GM21825 (cell line): ENCODE measurements around the gene LVRN.
"Not testable (repeated sequence)": the region's sequence is repeated elsewhere in the genome, so short reads cannot be mapped to it uniquely, and the experiment has no call there.

Source experiments
- ATAC-seq: cut with Tn5 transposase; IDR thresholded peaks from one replicate; pipeline ENCODE4 v1.9.1; 2021; ENCODE audit warnings: mild to moderate bottlenecking, moderate library complexity; ENCODE audit not compliant: unreplicated experiment

Gene LVRN, protein sequence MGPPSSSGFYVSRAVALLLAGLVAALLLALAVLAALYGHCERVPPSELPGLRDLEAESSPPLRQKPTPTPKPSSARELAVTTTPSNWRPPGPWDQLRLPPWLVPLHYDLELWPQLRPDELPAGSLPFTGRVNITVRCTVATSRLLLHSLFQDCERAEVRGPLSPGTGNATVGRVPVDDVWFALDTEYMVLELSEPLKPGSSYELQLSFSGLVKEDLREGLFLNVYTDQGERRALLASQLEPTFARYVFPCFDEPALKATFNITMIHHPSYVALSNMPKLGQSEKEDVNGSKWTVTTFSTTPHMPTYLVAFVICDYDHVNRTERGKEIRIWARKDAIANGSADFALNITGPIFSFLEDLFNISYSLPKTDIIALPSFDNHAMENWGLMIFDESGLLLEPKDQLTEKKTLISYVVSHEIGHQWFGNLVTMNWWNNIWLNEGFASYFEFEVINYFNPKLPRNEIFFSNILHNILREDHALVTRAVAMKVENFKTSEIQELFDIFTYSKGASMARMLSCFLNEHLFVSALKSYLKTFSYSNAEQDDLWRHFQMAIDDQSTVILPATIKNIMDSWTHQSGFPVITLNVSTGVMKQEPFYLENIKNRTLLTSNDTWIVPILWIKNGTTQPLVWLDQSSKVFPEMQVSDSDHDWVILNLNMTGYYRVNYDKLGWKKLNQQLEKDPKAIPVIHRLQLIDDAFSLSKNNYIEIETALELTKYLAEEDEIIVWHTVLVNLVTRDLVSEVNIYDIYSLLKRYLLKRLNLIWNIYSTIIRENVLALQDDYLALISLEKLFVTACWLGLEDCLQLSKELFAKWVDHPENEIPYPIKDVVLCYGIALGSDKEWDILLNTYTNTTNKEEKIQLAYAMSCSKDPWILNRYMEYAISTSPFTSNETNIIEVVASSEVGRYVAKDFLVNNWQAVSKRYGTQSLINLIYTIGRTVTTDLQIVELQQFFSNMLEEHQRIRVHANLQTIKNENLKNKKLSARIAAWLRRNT

DNA sequence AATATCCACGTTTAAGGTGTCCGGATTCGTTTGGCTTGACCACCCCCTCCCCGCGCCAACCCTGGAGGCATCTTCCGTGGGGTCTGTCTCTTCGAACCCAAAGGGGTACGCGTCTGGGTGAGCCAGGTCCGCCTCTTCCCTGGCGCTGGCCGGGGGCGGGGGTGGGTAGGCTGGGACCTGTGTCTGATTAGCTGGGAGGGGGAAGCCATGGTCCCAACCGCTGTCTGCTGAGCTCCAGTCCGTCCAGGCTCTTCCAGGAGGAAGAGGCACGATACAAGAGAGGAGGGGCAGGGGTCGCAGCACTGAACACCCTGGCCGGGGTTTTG lies at the start of gene LVRN:
Gene LVRN, plus strand, starts transcription at position 237 of the 326 bp plus-strand sequence. CDS start 143 bp downstream, outside the sequence.
- no peak for ATAC-seq

DNA sequence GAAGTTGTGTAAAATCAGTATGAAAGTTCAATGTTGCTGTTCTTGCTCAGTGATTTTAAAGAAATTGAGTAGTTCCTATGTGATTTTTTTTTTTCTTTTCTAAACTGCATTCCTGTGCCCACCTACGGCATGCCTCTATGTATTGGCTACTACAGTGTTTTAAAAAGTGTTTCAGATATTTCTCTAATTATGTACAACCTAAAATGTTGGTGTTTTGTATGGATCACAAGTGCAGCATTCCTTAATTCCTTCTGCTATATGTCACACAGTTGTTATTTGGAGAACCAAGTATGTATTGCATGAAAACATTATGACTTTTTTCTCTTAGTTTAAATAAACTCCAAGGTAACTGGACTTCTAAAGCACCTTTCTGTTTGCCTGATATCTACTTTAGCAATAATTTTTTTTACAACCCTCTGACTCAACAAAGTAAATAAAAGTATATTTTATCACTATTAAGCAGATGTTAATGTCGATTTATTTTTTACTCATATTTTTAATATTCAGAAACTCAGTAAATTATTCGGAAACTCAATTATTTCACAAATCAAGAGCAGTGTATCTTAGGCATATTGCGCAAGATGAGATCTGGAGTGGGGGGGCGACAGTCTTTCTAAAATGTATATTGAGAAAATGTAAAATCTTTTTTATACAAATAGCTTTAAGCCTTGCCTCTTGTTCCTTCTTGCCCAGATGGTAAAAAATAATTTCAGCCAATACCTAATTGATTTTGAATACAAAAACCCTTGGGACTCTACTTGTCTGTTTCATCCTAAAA lies 48.5 kb upstream of the LVRN start:
- not testable (repeated sequence) for ATAC-seq

DNA sequence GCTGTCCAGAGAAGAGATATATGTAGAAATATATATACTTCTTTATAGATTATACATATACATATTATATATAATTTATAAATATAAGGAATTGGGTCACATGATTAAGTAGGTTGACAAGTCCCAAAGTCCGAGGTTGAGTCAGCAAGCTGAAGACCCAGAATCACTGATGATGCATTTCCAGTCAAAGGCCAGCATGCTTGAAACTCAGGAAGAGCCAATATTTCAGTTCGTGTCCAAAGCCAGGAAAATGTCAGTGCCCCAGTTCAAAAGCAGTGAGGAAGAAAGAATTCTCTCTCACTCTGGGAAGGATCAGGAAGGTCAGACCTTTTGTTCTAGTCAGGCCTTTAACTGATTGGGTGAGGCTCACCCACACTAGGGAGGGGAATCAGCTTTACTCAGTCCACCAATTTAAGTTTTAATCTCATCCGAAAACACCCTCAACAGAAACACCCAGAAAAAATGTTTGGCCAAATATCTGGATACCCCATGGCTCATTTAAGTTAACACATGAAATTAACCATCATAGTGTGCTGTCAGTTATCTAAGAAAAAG lies 42.0 kb upstream of the LVRN start:
- ATAC-seq, result no peak

GRCh38 chr5:115928578-115929407 lies 33.5 kb upstream of the LVRN start:
- not testable (repeated sequence) for ATAC-seq

DNA sequence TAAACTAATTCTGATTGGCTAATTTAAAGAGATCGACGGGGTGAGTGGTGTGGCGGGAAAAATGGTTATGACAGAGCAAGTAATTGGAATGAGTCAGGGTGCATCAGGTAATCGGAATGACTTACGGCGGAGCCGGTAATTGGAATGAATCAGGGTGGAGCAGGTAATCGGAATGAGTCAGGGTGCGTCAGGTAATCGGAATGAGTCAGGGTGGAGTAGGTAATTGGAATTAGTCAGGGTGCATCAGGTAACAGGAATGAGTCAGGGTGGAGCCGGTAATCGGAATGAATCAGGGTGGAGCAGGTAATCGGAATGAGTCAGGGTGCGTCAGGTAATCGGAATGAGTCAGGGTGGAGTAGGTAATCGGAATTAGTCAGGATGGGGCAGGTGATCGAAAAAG lies 32.1 kb upstream of the LVRN start:
- not testable (repeated sequence) for ATAC-seq

DNA sequence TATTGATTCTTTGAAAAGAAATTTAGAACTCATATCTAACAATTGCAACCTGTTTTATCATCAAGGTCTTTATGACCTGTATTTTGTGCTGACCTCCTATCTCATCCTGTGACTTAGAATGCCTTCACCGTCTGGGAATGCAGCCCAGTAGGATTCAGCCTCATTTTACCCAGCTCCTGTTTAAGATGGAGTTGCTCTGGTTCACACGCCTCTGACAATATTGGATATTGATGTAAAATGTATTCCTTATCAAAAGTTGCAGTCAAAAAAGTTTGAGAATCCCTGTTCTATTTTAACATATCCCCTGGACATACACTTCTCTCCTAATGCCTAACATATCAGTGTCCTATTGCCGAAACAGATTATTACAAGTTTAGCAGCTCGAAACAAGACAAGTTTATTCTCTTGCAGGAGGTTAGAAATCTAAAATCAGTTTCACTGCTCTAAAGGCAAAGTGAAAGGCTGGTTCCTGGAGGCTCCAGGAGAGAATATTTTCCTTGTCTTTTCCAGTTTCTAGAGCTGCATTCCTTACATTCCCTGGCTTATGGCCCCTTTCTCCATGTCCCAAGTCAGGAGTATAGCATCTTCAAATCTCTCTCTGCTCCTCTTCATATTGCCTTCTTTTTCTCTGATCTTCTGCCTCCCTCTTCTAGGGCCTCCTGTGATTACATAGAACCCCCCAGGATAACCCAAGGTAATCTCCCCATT lies 31.5 kb upstream of the LVRN start:
- no peak for ATAC-seq

DNA sequence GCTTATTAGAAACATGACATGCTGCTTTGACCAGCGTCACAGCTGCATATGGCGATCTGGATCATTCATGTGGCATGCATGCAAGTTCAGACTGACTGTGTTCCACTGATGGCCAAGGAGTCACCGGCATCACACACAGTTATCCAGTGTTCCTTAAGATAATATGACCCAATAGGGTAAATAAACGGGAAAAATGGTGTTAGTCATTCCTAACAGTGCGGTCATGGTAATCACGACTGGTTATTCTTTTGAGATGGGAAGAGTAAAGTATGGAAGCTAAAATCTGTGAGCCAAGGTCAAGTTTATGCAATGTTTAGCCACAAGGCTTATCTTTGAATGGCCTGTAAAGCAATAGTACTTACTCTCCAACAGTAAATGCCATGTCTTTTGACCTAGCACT lies 29.3 kb upstream of the LVRN start:
- ATAC-seq, result no peak

DNA sequence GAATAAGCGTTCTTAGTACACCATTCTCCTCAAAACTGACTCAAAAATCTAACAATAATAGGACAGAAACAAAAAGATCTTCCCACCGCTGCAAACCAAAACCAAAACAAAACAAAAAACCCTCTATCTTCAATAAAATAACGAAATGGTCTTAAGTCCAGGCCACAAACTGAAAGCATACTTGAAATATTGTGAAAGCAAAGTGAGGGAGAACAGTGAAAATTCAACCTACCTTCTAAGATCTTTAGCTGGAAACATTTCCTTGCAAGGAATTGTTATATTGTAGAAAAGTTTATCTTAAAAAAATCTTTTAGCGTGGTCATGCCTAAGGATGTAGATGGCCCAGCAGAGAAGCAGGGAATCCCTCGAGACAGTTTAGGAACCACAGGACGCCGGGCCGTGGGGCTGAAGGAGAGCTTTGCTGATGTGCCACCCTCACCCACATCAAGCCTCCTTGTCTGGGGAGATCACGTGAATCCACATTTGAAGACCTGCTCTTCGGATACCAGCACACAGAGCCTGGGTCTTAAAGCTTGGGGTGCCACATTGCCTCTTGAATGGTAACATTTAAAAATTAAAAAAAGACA lies 27.8 kb upstream of the LVRN start:
- ATAC-seq, result no peak

DNA sequence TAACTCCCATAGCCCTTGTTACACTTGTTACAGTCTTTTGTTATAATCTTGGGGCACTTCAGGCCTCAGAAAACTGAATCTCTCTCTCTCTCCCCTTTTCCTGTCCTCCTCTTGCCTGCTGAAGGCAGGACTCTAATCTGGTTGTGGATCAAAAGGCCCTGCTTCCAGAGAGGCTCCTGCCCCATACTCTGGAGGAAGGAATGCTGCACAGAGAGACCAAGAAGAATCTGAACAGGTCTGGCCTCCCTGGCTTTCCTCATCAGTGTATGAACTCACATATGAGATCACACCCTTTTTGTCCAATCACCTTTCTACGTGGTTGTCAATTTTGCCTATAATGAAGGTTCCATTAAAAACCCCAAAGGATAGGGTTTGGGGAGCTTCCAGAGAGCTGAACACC lies 26.2 kb upstream of the LVRN start:
- no peak for ATAC-seq

DNA sequence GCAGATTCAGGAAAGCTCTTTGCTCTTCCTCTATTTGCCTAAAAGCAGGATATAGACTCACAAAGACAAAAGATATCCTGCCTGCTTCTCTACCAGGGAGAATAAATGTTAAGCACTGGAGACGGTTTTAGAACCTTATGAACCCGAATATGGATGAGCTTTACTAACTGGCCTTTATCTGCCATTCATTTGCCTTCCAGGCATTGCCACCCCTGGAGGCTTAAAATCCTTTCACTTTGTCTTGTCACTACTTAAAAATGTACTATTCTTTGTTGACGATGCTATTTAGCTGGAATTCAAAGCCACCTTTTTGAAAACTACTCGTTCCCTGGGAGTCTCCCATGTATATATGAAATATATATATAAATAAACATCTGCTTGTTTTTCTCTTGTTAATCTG lies 23.2 kb upstream of the LVRN start:
- ATAC-seq, result no peak

DNA sequence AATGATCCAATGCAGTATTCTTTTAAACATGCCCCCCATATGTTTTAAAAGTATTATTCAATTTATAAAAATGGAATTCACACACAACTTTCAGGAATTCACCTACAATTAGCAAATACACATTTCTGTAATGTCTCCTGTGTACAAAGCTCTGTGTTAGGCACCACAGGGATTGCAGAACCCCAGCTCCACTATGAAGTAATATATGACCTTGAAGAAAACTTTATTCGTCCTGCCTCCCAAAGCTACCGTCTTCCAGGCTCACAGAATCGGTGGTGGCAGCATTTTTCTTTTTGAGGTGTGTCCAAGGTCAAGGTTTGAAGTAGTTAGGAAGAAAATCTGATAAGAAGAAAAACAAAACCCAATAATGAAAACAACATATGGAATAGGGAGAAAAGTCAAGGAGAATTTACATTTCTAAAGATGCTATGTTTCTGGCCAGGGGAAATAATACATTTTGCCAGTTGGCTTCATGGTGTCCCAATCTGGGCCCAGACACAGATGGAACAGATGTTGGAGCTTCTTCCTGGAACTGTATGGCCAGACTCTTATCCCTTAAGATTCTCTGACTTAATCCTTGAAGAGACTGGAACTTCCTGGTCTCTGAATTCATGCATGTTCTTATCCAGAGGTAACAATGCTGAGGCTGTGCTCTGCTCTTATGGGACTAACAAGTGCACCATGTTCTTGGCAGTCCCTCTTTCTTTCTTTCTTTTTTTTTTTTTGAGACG lies 22.0 kb upstream of the LVRN start:
- no peak for ATAC-seq

DNA sequence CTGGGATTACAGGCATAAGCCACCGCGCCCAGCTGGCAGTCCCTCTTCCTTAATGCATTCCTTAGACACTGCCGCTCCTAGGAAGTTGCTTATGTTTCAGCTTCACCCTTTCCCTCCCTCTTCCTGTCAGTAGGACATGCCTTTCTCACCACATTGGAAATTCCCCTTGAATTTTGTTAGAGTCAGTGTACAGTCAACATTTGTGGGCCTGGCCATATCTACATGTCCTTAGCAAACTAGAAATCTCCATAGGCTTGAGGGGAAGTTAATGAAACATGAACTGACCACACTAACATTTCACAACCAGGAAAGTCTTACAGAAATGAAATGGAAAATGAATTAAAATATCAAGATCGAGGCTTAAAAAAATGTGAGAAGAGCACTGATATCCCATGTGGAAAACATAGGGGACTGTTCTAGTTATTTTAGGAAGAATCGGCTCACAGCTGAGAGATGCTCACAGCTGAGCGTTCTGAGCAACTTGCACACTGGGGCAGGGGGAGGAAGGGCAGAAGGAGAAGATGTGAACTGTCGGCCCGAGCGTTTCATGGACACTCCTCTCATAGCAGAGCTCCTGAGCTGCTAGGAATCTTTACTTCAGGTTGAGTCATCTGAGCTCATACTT lies 21.1 kb upstream of the LVRN start:
- no peak for ATAC-seq

DNA sequence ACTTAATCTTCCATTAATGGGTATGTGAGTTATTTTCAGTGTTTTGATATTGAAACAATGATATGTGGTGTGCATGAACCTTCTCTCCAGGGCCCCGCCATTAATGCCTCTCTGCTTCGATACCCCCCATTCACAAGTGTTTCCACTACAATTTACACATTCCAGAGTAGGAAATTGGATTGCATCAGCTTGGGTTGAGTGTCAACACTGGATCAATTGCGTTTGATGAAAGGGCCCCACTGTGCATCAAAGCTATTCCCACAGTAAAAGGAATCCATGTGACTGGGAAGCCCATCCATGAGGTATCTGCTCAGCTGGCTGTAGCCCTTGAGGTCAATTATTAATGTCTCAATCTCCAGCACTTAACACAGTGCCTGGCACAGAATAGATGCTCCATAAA lies 17.8 kb upstream of the LVRN start:
- no peak for ATAC-seq

DNA sequence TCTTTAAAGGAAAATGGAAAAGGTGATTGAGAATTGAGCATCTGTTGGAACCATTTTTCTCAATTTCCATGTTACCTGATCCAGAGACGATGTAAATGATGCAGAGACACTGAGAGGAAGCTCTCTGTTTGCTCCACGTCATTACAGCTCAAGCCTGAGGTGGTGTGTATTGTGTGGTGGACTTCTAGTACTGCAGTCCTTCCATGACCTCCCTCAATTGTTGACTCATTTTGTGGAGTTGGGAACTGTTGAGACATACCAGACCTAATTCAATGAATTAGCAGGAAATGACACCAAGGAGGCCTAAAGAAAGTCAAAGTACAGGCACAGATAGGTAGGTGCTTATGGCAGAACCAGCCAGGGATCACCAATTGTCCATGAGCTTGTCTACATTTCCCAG lies 15.6 kb upstream of the LVRN start:
- ATAC-seq, result no peak

DNA sequence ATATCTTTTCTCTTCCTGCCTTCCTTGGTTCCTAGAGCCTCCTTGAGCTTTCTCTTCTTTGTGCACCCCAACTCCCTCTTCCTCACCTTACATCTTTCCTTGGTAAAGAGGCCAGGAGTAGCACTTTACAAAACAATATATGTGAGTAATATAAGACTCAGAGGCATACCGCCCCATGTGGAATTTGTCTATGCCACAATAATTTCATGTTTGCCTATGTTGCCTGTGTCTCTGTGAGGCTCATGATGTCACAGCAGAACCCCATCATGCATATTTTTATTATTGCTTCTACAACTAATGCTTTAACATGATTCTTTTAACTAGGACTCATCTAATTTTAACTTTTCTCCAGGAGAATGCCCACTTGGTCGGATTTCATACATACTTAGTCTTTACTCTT lies 15.0 kb upstream of the LVRN start:
- ATAC-seq, result no peak

DNA sequence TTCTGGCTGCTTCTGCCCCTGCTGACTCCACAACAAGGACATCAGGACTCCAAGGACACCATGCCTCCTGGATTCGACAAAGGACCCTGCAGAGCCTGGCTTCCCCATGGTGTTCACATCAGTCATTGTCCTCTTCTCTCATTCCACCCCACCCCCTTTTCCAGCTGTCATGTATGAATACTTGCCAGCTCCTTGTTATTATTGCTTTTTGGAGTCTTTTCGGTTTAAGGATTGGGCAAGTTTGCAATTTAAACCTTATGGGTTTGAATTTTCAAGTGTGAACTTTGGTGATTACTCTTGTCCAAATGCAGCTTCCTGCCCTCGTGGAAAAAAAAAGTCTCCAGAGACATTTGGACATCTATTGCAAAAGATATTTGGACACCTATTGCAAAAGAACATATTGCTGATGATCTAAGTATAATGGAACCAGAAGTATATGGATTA lies 14.2 kb upstream of the LVRN start:
- ATAC-seq, result no peak

- ATAC-seq, result no peak
These were observed 13.2 kb upstream of the LVRN start for GRCh38 chr5:115949096-115949495.

- ATAC-seq, result no peak
These were observed 9.7 kb upstream of the LVRN start for GRCh38 chr5:115952588-115952987.
